ENCODE results near the gene FRMPD4.
"Not testable (repeated sequence)": the region's sequence is repeated elsewhere in the genome, so short reads cannot be mapped to it uniquely, and the experiment has no call there.

Gene FRMPD4

DNA sequence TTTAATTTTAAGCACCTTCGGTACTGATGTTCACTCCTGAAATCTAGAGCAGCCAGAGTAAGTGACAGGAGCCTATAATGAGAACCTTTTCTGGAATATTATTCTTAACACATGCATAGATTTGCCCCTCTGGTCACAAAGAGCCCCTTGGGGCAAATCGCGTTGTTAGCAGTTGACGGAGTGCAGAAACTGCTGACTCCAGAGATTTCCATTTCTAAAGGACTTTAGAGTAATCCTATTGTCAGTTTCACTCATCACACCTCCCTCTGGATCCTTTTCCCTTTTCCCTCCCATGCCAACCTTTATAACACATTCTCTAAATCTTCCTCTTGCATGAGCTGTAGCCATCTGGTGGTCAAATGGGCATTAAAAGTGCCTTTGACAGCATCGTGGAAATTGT lies 388.0 kb downstream of the FRMPD4 start:
- TF ChIP-seq CTCF (IDR thresholded peaks at IDR 0.05; ENCODE audit: control extremely low read depth, extremely low read depth, low read depth, missing control alignments), result no peak
- ChIA-PET POLR2A (no interaction called here), CTCF (no interaction called here)
- DNase-seq (ENCODE audit: extremely low spot score), result no peak

GRCh38 chrX:12538096-12538495 lies 399.8 kb downstream of the FRMPD4 start:
- POLR2A ChIA-PET; CTCF ChIA-PET; DNase-seq (ENCODE audit: extremely low spot score): not testable (repeated sequence)

GRCh38 chrX:12542251-12542650 lies 404.0 kb downstream of the FRMPD4 start:
- DNase-seq (ENCODE audit: extremely low spot score); POLR2A ChIA-PET; CTCF ChIA-PET: not testable (repeated sequence)

- CTCF ChIA-PET, result no interaction called here
- POLR2A ChIA-PET, result no interaction called here
- no peak for DNase-seq (ENCODE audit: extremely low spot score)
- TF ChIP-seq CTCF (IDR thresholded peaks at IDR 0.05; ENCODE audit: control extremely low read depth, extremely low read depth, low read depth, missing control alignments), result no peak
These were observed 410.1 kb downstream of the FRMPD4 start for GRCh38 chrX:12548341-12548740.

DNA sequence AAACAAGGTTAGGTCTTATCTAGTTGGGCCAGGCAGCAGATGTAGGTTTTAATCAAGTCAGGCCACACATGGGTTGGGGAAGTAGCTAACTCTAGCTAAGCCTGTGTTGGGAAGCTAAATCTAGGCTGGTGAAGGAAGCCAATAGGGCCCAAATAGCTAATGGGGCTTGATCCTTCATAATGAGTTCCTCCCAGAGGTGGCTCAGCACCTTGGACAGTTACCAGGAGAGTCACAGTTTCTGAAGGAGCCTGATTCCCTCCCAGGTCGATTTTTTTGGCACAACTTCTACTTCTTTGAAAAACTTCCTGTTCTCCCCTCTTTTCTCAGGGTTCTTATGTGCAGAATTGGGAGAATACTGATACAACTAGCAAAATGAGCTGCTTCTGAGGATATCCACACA lies 410.5 kb downstream of the FRMPD4 start:
- TF ChIP-seq CTCF (IDR thresholded peaks at IDR 0.05; ENCODE audit: control extremely low read depth, extremely low read depth, low read depth, missing control alignments), result no peak
- CTCF ChIA-PET, result no interaction called here
- POLR2A ChIA-PET, result no interaction called here
- no peak for DNase-seq (ENCODE audit: extremely low spot score)

- DNase-seq (ENCODE audit: extremely low spot score), result no peak
- ChIA-PET POLR2A (no interaction called here), CTCF (no interaction called here)
- TF ChIP-seq CTCF (IDR thresholded peaks at IDR 0.05; ENCODE audit: control extremely low read depth, extremely low read depth, low read depth, missing control alignments), result no peak
These were observed 415.9 kb downstream of the FRMPD4 start for GRCh38 chrX:12554206-12554605.

DNA sequence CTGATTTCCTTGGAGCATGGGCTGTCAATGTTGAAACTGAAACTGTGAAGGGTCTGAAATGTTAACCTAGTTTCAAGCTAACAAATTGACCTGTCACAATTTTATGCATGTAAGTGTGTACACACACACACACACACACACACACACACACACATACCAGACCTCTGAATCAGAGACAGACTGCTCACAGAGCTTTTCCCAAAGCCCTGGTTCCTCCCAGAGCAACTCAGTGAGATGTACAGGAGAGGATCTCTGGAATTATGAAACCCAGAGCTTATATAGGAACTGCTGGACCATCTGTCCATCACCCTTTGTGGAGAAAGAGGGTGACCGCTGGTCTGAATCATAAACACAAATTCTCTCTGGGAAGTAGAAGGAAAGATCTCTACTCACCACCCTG lies 424.8 kb downstream of the FRMPD4 start:
- ChIA-PET POLR2A (no interaction called here), CTCF (no interaction called here)
- no peak for DNase-seq (ENCODE audit: extremely low spot score)
- no peak for TF ChIP-seq CTCF (IDR thresholded peaks at IDR 0.05; ENCODE audit: control extremely low read depth, extremely low read depth, low read depth, missing control alignments)

- TF ChIP-seq CTCF (IDR thresholded peaks at IDR 0.05; ENCODE audit: control extremely low read depth, extremely low read depth, low read depth, missing control alignments), result no peak
- ChIA-PET CTCF (no interaction called here), POLR2A (no interaction called here)
These were observed 425.9 kb downstream of the FRMPD4 start for GRCh38 chrX:12564221-12564620.

More at GRCh38 chrX:12564221-12564620, 425.9 kb downstream of the FRMPD4 start:
- DNase-seq (ENCODE audit: extremely low spot score), result no peak

Measured in GM10248 (cell line).